HepG2 (cell line): ENCODE data around the gene FAM50A. TPM values are rescaled to one million over a fixed set of nuclear protein-coding genes. Genes with fewer than 3 reads are reported as not detected.

Source experiments
- ATAC-seq: fragments of 200-7000 bp; cut with Tn5 transposase; 3 replicates; pipeline ENCODE4 v1.9.1; 2020; ENCODE audit warnings: mild to moderate bottlenecking, moderate library complexity
- BruUV-seq: library from RNA; stranded (reverse); fragments of 400-500 nt; replicated peaks from 2 replicates; lab custom pipeline; 2021; lab: Mats Ljungman, UMichigan
- CTCF ChIA-PET: fragments of 300-600 bp; formaldehyde crosslinking; extraction: SDS; loops from one replicate; lab custom pipeline; 2021; ENCODE audit warnings: low total read pairs, inconsistent platforms, low intra/inter-chr PET ratio; lab: Yijun Ruan, JAX
- POLR2A ChIA-PET: fragments of 350-600 bp; sonication (Branson Sonifier 250); formaldehyde crosslinking; loops from one replicate; lab custom pipeline; 2020; ENCODE audit warnings: antibody characterized with exemption, inconsistent platforms; lab: Yijun Ruan, JAX
- DNase-seq: peaks from one replicate; pipeline ENCODE4 v3.0.0-alpha.2; 2015; ENCODE audit warnings: low spot score
- FAIRE-seq: peaks from 3 replicates; lab custom pipeline; 2011; peaks lifted over from hg19 to GRCh38; lab: Jason Lieb, UNC
- H2AFZ ChIP-seq: one replicate; pipeline ENCODE4 v1.6.1; 2011; ENCODE audit warnings: low read length, inconsistent platforms
- H3K27ac ChIP-seq: fragments of 300-600 bp; 3 replicates; pipeline ENCODE4 v1.8.0; 2011; ENCODE audit warnings: mixed run types, mild to moderate bottlenecking, mixed read lengths, low read length, inconsistent platforms; ENCODE audit not compliant: insufficient read depth; ENCODE audit errors: extremely low read length
- H3K27me3 ChIP-seq, 2 experiments: fragments of 200-600 bp in 1 of 2; 2 replicates in 1 of 2; 3 replicates in 1 of 2; pipeline versions ENCODE4 v1.6.0 to v1.8.0; 2011; ENCODE audit warnings: low read length in 2 of 2, mild to moderate bottlenecking in 2 of 2, moderate library complexity in 2 of 2, inconsistent platforms in 1 of 2; ENCODE audit not compliant: insufficient read depth in 2 of 2, control insufficient read depth in 1 of 2
- H3K36me3 ChIP-seq, 2 experiments: fragments of 200-600 bp in 1 of 2; replicated peaks in 1 of 2; 2 replicates in 1 of 2; 3 replicates in 1 of 2; pipeline versions ENCODE4 v1.5.1 to v1.8.0; 2011; ENCODE audit warnings: low read length in 2 of 2, inconsistent platforms in 1 of 2; ENCODE audit not compliant: insufficient read depth in 2 of 2, control insufficient read depth in 1 of 2
- H3K4me1 ChIP-seq: 2 replicates; pipeline ENCODE4 v1.5.1; 2012; ENCODE audit warnings: low read length, inconsistent platforms; ENCODE audit not compliant: insufficient read depth
- H3K4me2 ChIP-seq: 2 replicates; pipeline ENCODE4 v1.6.0; 2011; ENCODE audit warnings: low read depth, low read length, inconsistent platforms
- H3K4me3 ChIP-seq, 3 experiments: fragments of 200-600 bp in 1 of 3; sonication (generic), shearing (Covaris generic) in 1 of 3; replicated peaks in 1 of 3; 2 replicates each; pipeline ENCODE4 v1.5.1; 2011 to 2016; ENCODE audit warnings: low read length in 3 of 3, inconsistent platforms in 2 of 3, low read depth in 2 of 3, mild to moderate bottlenecking in 2 of 3, control low read depth in 1 of 3, mixed read lengths in 1 of 3; ENCODE audit not compliant: insufficient read depth in 1 of 3
- H3K79me2 ChIP-seq: one replicate; pipeline ENCODE4 v1.6.1; 2011; ENCODE audit warnings: low read length, inconsistent platforms; ENCODE audit not compliant: insufficient read depth
- H3K9ac ChIP-seq: 2 replicates; pipeline ENCODE4 v1.6.0; 2011; ENCODE audit warnings: mild to moderate bottlenecking, low read depth, low read length, inconsistent platforms; ENCODE audit not compliant: insufficient read depth
- H3K9me3 ChIP-seq: 2 replicates; pipeline ENCODE4 v1.5.1; 2012; ENCODE audit warnings: mild to moderate bottlenecking, low read length
- H4K20me1 ChIP-seq: 2 replicates; pipeline ENCODE4 v1.6.0; 2011; ENCODE audit warnings: inconsistent platforms, mild to moderate bottlenecking, low read length, moderate library complexity; ENCODE audit not compliant: insufficient read depth
- AGO1 ChIP-seq: fragments of 200-400 bp; formaldehyde crosslinking; IDR thresholded peaks from 2 replicates; pipeline ENCODE4 v1.6.1; 2017; ENCODE audit warnings: mild to moderate bottlenecking, low read depth, low read length, moderate library complexity; ENCODE audit not compliant: poor library complexity, severe bottlenecking
- GPN1 ChIP-seq: sonication (generic); formaldehyde crosslinking; IDR thresholded peaks from 2 replicates; pipeline ENCODE4 v1.5.1; 2020; ENCODE audit warnings: missing genetic modification reagents, borderline replicate concordance
- HMGA1 ChIP-seq: sonication (generic); formaldehyde crosslinking; conservative IDR thresholded peaks from 2 replicates; pipeline ENCODE4 v1.4.0; 2020; ENCODE audit warnings: missing genetic modification reagents
- MBD4 ChIP-seq: IDR thresholded peaks from 2 replicates; pipeline ENCODE4 v1.6.1; 2012; ENCODE audit warnings: low read length, inconsistent platforms, borderline replicate concordance
- MTA3 ChIP-seq: sonication (generic); formaldehyde crosslinking; IDR thresholded peaks from 2 replicates; pipeline ENCODE4 v1.4.0; 2020; ENCODE audit warnings: missing genetic modification reagents
- MTF2 ChIP-seq: sonication (generic); formaldehyde crosslinking; IDR thresholded peaks from 2 replicates; pipeline ENCODE4 v1.5.0; 2020; ENCODE audit warnings: missing genetic modification reagents, borderline replicate concordance
- TGIF2 ChIP-seq: IDR thresholded peaks from 2 replicates; pipeline ENCODE4 v1.6.1; 2016; ENCODE audit warnings: control low read depth, missing compliant biosample characterization
- ZNF441 ChIP-seq: sonication (generic); formaldehyde crosslinking; IDR thresholded peaks from 2 replicates; pipeline ENCODE4 v1.7.0; 2021; ENCODE audit warnings: missing genetic modification reagents, borderline replicate concordance
- ZNF468 ChIP-seq: sonication (generic); formaldehyde crosslinking; IDR thresholded peaks from 2 replicates; pipeline ENCODE4 v1.8.0; 2022; ENCODE audit warnings: mild to moderate bottlenecking, moderate library complexity, missing genetic modification reagents
- ZNF713 ChIP-seq: sonication (generic); formaldehyde crosslinking; IDR thresholded peaks from 2 replicates; pipeline ENCODE4 v1.4.0; 2020; ENCODE audit warnings: mild to moderate bottlenecking, missing genetic modification reagents
- WGBS: methylation state at CpG from one replicate; pipeline ENCODE4 v1.1.6; 2017; ENCODE audit warnings: low lambda C conversion rate; 5-methylcytosine and 5-hydroxymethylcytosine counted together
- in situ Hi-C: cut with HindIII; loops from 2 replicates; pipeline ENCODE4 v1.10.0; 2017; ENCODE audit warnings: low pct_unique_long_range_greater_than_20kb; ENCODE audit not compliant: extremely low pct_ligation_motif_present
- intact Hi-C: fragments of 100-400 bp; cut with micrococcal nuclease; formaldehyde crosslinking; loops from one replicate; pipeline ENCODE4 v1.10.0; 2022; ENCODE audit not compliant: unreplicated experiment
- polyA plus RNA-seq, 8 experiments: library from polyadenylated mRNA; depleted of rRNA in 3 of 8; stranded (reverse) in 7 of 8; unstranded in 1 of 8; fragments of >200 nt; fragmentation: Illumina TruSeq in 4 of 8; extraction: Trizol in 4 of 8; gene quantifications; 2 replicates each; pipeline versions ENCODE4 v1.2.1 to v1.2.3, GENCODE V29; 2011 to 2016; ENCODE audit warnings: low read depth in 4 of 8, missing spikeins in 1 of 8, mixed read lengths in 1 of 8; ENCODE audit not compliant: insufficient read depth in 1 of 8
- total RNA-seq, 5 experiments: library from RNA; depleted of rRNA; stranded (reverse); fragments of >200 nt; fragmentation: Illumina TruSeq; extraction: Trizol; gene quantifications; 2 replicates each; pipeline ENCODE4 v1.2.3, GENCODE V29; 2016; ENCODE audit warnings: low read depth in 1 of 5
- TF ChIP-seq, protein P1 (sequence below): sonication (generic); formaldehyde crosslinking; IDR thresholded peaks from 2 replicates; pipeline ENCODE4 v1.4.0; 2020; ENCODE audit warnings: missing genetic modification reagents
- TF ChIP-seq, protein P2 (sequence below): sonication (generic); formaldehyde crosslinking; IDR thresholded peaks from 2 replicates; pipeline ENCODE4 v1.8.0; 2022; ENCODE audit warnings: mild to moderate bottlenecking, missing genetic modification reagents; ENCODE audit not compliant: insufficient replicate concordance
- TF ChIP-seq, protein P3 (sequence below): IDR thresholded peaks from 2 replicates; pipeline ENCODE4 v1.4.0; 2020; ENCODE audit warnings: mild to moderate bottlenecking, missing genetic modification reagents
- TF ChIP-seq, protein P4 (sequence below): sonication (generic); formaldehyde crosslinking; IDR thresholded peaks from 2 replicates; pipeline ENCODE4 v1.4.0; 2020; ENCODE audit warnings: missing genetic modification reagents, low read depth, mild to moderate bottlenecking, borderline replicate concordance

FAM50A gene
- total and polyA plus RNA-seq, 2 of the 13 experiments (the other 11 are each of a cell fraction or from before 2014, with no cell fraction given): 30.7 to 40.7 TPM

DNA sequence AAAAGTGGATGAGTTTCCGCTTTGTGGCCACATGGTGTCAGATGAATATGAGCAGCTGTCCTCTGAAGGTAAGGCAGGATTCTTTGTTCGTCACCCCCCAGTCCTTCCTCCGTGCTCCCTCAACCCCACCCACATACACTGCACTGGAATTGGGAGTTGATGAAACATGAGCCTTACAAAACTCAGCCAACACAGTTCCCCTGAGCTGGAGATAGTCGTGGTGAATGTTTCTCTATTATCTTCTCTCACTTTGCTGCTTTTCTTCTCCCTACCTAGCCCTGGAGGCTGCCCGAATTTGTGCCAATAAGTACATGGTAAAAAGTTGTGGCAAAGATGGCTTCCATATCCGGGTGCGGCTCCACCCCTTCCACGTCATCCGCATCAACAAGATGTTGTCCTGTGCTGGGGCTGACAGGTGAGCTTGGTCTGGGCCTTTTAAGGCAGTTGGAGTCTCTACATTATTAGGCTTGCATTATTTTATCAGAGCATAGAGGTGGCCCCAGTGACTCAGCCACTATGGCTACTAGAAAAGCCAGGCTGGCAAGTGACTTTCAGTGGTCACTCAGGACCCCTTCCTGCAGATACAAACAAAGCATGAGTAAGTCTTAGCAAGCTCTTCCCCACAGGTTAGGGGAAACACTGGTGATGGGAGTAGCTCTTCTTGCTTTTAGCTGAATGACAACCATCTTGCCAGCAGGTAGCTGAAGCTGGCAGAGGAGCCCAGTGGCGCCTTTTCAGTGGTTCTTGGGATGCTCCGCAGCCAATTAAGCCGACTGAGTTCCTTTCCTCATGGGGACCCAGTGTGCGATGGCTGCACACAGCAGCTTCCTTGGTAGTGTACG lies 44.2 kb upstream of the FAM50A start:
- CTCF ChIA-PET: no interaction called here
- TF ChIP-seq ZNF468 (CRISPR knock-in tag) (no peak), ZNF713 (CRISPR knock-in tag) (no peak), HMGA1 (no peak), ZNF441 (CRISPR knock-in tag) (no peak), GPN1 (CRISPR knock-in tag) (no peak), MBD4 (0 out of 2 replicates have a peak, but pooled peaks have one; percentile 36), MTF2 (no peak), MTA3 (no peak), AGO1 (no peak), TGIF2 (CRISPR knock-in tag) (no peak)
- TF ChIP-seq, protein P1, sequence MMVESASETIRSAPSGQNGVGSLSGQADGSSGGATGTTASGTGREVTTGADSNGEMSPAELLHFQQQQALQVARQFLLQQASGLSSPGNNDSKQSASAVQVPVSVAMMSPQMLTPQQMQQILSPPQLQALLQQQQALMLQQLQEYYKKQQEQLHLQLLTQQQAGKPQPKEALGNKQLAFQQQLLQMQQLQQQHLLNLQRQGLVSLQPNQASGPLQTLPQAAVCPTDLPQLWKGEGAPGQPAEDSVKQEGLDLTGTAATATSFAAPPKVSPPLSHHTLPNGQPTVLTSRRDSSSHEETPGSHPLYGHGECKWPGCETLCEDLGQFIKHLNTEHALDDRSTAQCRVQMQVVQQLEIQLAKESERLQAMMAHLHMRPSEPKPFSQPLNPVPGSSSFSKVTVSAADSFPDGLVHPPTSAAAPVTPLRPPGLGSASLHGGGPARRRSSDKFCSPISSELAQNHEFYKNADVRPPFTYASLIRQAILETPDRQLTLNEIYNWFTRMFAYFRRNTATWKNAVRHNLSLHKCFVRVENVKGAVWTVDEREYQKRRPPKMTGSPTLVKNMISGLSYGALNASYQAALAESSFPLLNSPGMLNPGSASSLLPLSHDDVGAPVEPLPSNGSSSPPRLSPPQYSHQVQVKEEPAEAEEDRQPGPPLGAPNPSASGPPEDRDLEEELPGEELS: no peak
- TF ChIP-seq, protein P2, sequence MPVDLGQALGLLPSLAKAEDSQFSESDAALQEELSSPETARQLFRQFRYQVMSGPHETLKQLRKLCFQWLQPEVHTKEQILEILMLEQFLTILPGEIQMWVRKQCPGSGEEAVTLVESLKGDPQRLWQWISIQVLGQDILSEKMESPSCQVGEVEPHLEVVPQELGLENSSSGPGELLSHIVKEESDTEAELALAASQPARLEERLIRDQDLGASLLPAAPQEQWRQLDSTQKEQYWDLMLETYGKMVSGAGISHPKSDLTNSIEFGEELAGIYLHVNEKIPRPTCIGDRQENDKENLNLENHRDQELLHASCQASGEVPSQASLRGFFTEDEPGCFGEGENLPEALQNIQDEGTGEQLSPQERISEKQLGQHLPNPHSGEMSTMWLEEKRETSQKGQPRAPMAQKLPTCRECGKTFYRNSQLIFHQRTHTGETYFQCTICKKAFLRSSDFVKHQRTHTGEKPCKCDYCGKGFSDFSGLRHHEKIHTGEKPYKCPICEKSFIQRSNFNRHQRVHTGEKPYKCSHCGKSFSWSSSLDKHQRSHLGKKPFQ: no peak
- TF ChIP-seq, protein P3, sequence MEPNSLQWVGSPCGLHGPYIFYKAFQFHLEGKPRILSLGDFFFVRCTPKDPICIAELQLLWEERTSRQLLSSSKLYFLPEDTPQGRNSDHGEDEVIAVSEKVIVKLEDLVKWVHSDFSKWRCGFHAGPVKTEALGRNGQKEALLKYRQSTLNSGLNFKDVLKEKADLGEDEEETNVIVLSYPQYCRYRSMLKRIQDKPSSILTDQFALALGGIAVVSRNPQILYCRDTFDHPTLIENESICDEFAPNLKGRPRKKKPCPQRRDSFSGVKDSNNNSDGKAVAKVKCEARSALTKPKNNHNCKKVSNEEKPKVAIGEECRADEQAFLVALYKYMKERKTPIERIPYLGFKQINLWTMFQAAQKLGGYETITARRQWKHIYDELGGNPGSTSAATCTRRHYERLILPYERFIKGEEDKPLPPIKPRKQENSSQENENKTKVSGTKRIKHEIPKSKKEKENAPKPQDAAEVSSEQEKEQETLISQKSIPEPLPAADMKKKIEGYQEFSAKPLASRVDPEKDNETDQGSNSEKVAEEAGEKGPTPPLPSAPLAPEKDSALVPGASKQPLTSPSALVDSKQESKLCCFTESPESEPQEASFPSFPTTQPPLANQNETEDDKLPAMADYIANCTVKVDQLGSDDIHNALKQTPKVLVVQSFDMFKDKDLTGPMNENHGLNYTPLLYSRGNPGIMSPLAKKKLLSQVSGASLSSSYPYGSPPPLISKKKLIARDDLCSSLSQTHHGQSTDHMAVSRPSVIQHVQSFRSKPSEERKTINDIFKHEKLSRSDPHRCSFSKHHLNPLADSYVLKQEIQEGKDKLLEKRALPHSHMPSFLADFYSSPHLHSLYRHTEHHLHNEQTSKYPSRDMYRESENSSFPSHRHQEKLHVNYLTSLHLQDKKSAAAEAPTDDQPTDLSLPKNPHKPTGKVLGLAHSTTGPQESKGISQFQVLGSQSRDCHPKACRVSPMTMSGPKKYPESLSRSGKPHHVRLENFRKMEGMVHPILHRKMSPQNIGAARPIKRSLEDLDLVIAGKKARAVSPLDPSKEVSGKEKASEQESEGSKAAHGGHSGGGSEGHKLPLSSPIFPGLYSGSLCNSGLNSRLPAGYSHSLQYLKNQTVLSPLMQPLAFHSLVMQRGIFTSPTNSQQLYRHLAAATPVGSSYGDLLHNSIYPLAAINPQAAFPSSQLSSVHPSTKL (CRISPR knock-in tag): no peak
- TF ChIP-seq, protein P4, sequence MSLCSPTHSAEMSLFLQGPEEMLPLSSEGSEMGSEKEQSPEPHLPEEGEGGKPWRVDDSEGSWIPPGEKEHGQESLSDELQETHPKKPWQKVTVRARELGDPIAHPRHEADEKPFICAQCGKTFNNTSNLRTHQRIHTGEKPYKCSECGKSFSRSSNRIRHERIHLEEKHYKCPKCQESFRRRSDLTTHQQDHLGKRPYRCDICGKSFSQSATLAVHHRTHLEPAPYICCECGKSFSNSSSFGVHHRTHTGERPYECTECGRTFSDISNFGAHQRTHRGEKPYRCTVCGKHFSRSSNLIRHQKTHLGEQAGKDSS (CRISPR knock-in tag): 0 out of 2 replicates have a peak, but pooled peaks have one; percentile 8

More for the DNA sequence above, 44.2 kb upstream of the FAM50A start:
- Histone ChIP-seq H3K27me3 (no peaks in the 10 kb centered on the region; a peak in 1 of 5 replicates), H3K4me2 (peak overlapping the region; percentile 97), H3K9me3 (no peaks in the 10 kb centered on the region), H4K20me1 (peaks cover 21% of the 10 kb centered on the region; the same call in 1 of the 2 replicates), H2AFZ (no peak overlapping the region), H3K4me1 (peaks cover 32% of the 10 kb centered on the region), H3K9ac (peak overlapping the region; percentile 97), H3K27ac (peak overlapping the region; percentile 98), H3K36me3 (peaks cover 6 to 22% of the 10 kb centered on the region in 2 experiments; a peak in 4 of 5 replicates), H3K4me3 (peak overlapping the region; percentile 73 to 85 (median 85); a peak in 5 of 6 replicates), H3K79me2 (peaks cover 21% of the 10 kb centered on the region)
- WGBS: 0% methylated on average over 2 of the region's 14 CpGs
- DNase-seq (no peak), ATAC-seq (no peak), FAIRE-seq (no peak)
- intact Hi-C loops (no loop called here), in situ Hi-C loops (loop anchor here (25.0 kb wide), 1 partner anchor 138 kb away; the partner anchor contains the start of genes G6PD and IKBKG)
- BruUV-seq: no TSS peak
- POLR2A ChIA-PET: interaction anchor here (1.2 to 6.3 kb wide), 4 partner anchors 10 to 142 kb away, joined by 3 to 75 read pairs (median 16); partner anchors contain the start of genes ATP6AP1, DNASE1L1, LAGE3 and TAFAZZIN
